Epithelial cell of proximal tubule (primary cell): ENCODE measurements around the gene MAST4. TPM values are rescaled to one million over a fixed set of nuclear protein-coding genes. Genes with fewer than 3 reads are reported as not detected.

Experiments
- DNase-seq: peaks from one replicate; pipeline ENCODE4 v3.0.0-alpha.2; 2011; ENCODE audit warnings: low read depth
- H3K4me3 ChIP-seq: 2 replicates; pipeline ENCODE4 v1.5.1; 2011; ENCODE audit warnings: low read depth, mild to moderate bottlenecking, low read length
- total RNA-seq: library from RNA; depleted of rRNA; stranded (reverse); fragments of >200 nt; gene quantifications from 2 replicates; pipeline ENCODE4 v1.2.3, GENCODE V29; 2015
- TF ChIP-seq, protein P1 (sequence below): conservative IDR thresholded peaks from 2 replicates; pipeline ENCODE4 v1.5.1; 2012; ENCODE audit warnings: low read depth, mild to moderate bottlenecking, low read length

Gene MAST4
- total RNA-seq, 1 donor from 2014 or later: 17.3 TPM

GRCh38 chr5:66927140-66927539 lies 330.9 kb downstream of the MAST4 start:
- DNase-seq: no peak
- TF ChIP-seq, protein P1, sequence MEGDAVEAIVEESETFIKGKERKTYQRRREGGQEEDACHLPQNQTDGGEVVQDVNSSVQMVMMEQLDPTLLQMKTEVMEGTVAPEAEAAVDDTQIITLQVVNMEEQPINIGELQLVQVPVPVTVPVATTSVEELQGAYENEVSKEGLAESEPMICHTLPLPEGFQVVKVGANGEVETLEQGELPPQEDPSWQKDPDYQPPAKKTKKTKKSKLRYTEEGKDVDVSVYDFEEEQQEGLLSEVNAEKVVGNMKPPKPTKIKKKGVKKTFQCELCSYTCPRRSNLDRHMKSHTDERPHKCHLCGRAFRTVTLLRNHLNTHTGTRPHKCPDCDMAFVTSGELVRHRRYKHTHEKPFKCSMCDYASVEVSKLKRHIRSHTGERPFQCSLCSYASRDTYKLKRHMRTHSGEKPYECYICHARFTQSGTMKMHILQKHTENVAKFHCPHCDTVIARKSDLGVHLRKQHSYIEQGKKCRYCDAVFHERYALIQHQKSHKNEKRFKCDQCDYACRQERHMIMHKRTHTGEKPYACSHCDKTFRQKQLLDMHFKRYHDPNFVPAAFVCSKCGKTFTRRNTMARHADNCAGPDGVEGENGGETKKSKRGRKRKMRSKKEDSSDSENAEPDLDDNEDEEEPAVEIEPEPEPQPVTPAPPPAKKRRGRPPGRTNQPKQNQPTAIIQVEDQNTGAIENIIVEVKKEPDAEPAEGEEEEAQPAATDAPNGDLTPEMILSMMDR: no peak
- no peak overlapping the region for H3K4me3 ChIP-seq

DNA sequence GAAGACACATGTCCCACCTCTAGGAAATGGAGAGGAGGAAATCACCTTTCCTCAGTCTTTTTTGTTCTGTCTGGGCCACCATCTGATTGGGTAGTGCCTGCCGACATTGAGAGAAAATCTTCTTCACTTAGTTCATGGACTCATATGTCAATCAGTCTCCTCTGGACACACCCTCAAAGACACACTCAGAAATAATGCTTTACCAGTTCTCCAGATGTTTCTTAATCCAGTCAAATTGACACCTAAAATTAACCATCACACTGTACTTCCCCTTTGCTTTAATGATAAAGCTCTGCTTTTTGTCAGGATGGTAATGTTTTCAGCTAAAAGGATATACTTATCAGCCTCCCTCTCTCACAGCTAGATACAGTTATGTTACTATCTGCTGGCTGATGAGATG lies 333.1 kb downstream of the MAST4 start:
- TF ChIP-seq, protein P1: no peak
- no peak for DNase-seq
- no peak overlapping the region for H3K4me3 ChIP-seq

DNA sequence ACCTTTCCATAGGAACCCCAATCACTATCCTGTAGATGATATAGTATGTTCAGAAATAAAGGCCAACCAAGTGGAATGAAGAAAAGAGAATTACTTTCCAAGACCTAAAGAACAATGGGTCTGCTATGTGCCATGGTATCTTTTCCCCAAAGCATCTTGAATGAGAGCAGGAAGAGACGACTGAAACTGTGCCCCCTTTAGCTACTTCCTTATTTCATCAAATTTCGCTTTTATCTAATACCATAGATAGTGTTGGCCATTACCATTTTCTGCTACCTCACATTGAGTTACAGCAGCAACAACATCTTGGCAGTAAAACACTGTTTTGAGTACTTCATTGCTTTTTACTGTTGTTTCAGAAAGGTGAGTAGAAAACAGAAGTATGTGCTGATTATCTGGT lies 333.8 kb downstream of the MAST4 start:
- no peak for DNase-seq
- H3K4me3 ChIP-seq: no peak overlapping the region
- TF ChIP-seq, protein P1: no peak

- no peak overlapping the region for H3K4me3 ChIP-seq
- no peak for DNase-seq
- TF ChIP-seq, protein P1: no peak
These were observed 335.5 kb downstream of the MAST4 start for GRCh38 chr5:66931651-66932050.

- peak; percentile 56 for DNase-seq
- no peak overlapping the region for H3K4me3 ChIP-seq
- TF ChIP-seq, protein P1: no peak
These were observed 336.3 kb downstream of the MAST4 start for GRCh38 chr5:66932457-66932856.

DNA sequence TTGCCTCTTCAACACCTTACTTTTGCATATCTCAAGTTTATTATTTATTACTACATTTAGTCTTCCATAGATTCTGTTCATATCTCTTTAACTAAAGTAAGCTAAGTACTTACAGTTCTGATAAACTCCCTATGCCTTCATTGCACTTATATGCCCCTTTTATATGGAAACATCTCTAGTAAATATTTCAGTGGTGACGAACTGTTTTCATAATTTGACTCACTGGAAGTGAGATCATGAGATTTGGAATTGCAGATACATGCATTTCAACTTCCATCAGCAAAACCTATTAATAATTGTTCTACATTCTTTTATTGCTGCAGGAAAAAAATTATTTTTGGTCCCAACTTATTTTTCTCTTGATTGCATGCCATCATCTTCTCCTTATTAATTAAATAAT lies 336.9 kb downstream of the MAST4 start:
- TF ChIP-seq, protein P1: no peak
- DNase-seq: no peak
- H3K4me3 ChIP-seq: no peak overlapping the region

- H3K4me3 ChIP-seq: no peak overlapping the region
- TF ChIP-seq, protein P1: no peak
- DNase-seq: no peak
These were observed 342.9 kb downstream of the MAST4 start for GRCh38 chr5:66939094-66939493.
